SK-N-SH (cell line): ENCODE measurements around the gene CABP4. TPM values are rescaled to one million over a fixed set of nuclear protein-coding genes. Genes with fewer than 3 reads are reported as not detected.

Source experiments
- CTCF ChIA-PET: fragments of 300-600, 350-600 bp; formaldehyde crosslinking; extraction: SDS; loops from one replicate; lab custom pipeline; 2021; lab: Yijun Ruan, JAX
- POLR2A ChIA-PET: fragments of 350-600 bp; sonication (Branson Sonifier 250); formaldehyde crosslinking; extraction: SDS; loops from one replicate; lab custom pipeline; 2020; ENCODE audit warnings: antibody characterized with exemption, inconsistent platforms; lab: Yijun Ruan, JAX
- DNase-seq: peaks from one replicate; pipeline ENCODE4 v3.0.0; 2012
- H2AFZ ChIP-seq: fragments of 200-600 bp; sonication (generic); 2 replicates; pipeline ENCODE4 v1.8.1; 2016; ENCODE audit warnings: antibody characterized with exemption, mild to moderate bottlenecking, low read depth
- H3F3A ChIP-seq: fragments of 200-600 bp; sonication (generic); replicated peaks from 2 replicates; pipeline ENCODE3; 2016; ENCODE audit warnings: antibody characterized with exemption, mild to moderate bottlenecking; ENCODE audit not compliant: insufficient read depth
- H3K27ac ChIP-seq, 2 experiments: fragments of 200-500 bp in 1 of 2; fragments of 200-600 bp in 1 of 2; sonication (Bioruptor generic) in 1 of 2; sonication (generic), shearing (Covaris generic) in 1 of 2; 2 replicates each; pipeline versions ENCODE4 v1.5.1 to v1.6.1; 2014 to 2016; ENCODE audit warnings: low read depth in 2 of 2, inconsistent platforms in 1 of 2, low read length in 1 of 2, mild to moderate bottlenecking in 1 of 2, mixed read lengths in 1 of 2
- H3K27me3 ChIP-seq: fragments of 200-600 bp; sonication (generic), shearing (Covaris generic); 2 replicates; pipeline ENCODE4 v1.6.1; 2016; ENCODE audit warnings: mixed run types; ENCODE audit not compliant: insufficient read depth
- H3K36me3 ChIP-seq, 2 experiments: fragments of 200-500 bp in 1 of 2; fragments of 200-600 bp in 1 of 2; sonication (Bioruptor generic) in 1 of 2; sonication (generic) in 1 of 2; replicated peaks in 1 of 2; 2 replicates each; pipeline versions ENCODE3 to v1.5.1; 2014 to 2016; ENCODE audit warnings: low read length in 1 of 2, mild to moderate bottlenecking in 1 of 2; ENCODE audit not compliant: insufficient read depth in 2 of 2, control insufficient read depth in 1 of 2
- H3K4me1 ChIP-seq, 2 experiments: fragments of 200-500 bp in 1 of 2; fragments of 200-600 bp in 1 of 2; sonication (Bioruptor generic) in 1 of 2; sonication (generic), shearing (Covaris generic) in 1 of 2; 2 replicates each; pipeline versions ENCODE4 v1.5.1 to v1.6.1; 2014 to 2016; ENCODE audit warnings: low read depth in 1 of 2, low read length in 1 of 2, mixed run types in 1 of 2; ENCODE audit not compliant: insufficient read depth in 2 of 2, control insufficient read depth in 1 of 2
- H3K4me2 ChIP-seq: fragments of 200-600 bp; sonication (generic), shearing (Covaris generic); 2 replicates; pipeline ENCODE4 v1.6.1; 2017; ENCODE audit warnings: mixed run types
- H3K4me3 ChIP-seq, 2 experiments: fragments of 200-500 bp in 1 of 2; fragments of 200-600 bp in 1 of 2; sonication (Bioruptor generic) in 1 of 2; sonication (generic), shearing (Covaris generic) in 1 of 2; 2 replicates each; pipeline versions ENCODE4 v1.5.1 to v1.8.1; 2014 to 2016; ENCODE audit warnings: low read depth in 2 of 2, inconsistent platforms in 1 of 2, low read length in 1 of 2, mild to moderate bottlenecking in 1 of 2, mixed read lengths in 1 of 2, moderate library complexity in 1 of 2
- H3K79me2 ChIP-seq: fragments of 200-600 bp; sonication (generic); 2 replicates; pipeline ENCODE4 v1.8.1; 2017; ENCODE audit warnings: mild to moderate bottlenecking; ENCODE audit not compliant: insufficient read depth
- H3K9ac ChIP-seq: fragments of 200-600 bp; sonication (generic); 2 replicates; pipeline ENCODE4 v1.6.1; 2017; ENCODE audit warnings: mixed run types
- H3K9me2 ChIP-seq: fragments of 200-600 bp; sonication (generic); 2 replicates; pipeline ENCODE4 v1.6.1; 2017; ENCODE audit warnings: mixed run types
- H3K9me3 ChIP-seq: fragments of 200-600 bp; sonication (generic); 2 replicates; pipeline ENCODE4 v1.6.1; 2017; ENCODE audit warnings: mixed run types, mild to moderate bottlenecking, moderate library complexity
- H4K20me1 ChIP-seq: fragments of 200-600 bp; sonication (generic); 2 replicates; pipeline ENCODE4 v1.6.1; 2017; ENCODE audit warnings: mild to moderate bottlenecking, mixed run types; ENCODE audit not compliant: insufficient read depth
- ELF1 ChIP-seq: IDR thresholded peaks from 2 replicates; pipeline ENCODE4 v1.4.0; 2012
- EP300 ChIP-seq, 2 experiments: IDR thresholded peaks; 2 replicates each; pipeline versions ENCODE4 v1.4.0 to v1.6.1; 2012; ENCODE audit warnings: borderline replicate concordance in 1 of 2, low read depth in 1 of 2, low read length in 1 of 2
- GATA2 ChIP-seq: sonication (generic); formaldehyde crosslinking; IDR thresholded peaks from 2 replicates; pipeline ENCODE4 v1.5.0; 2020; ENCODE audit warnings: mild to moderate bottlenecking, missing genetic modification reagents
- WGBS: methylation state at CpG from one replicate; pipeline ENCODE4 v1.1.6; 2017; ENCODE audit warnings: low lambda C conversion rate; 5-methylcytosine and 5-hydroxymethylcytosine counted together
- polyA plus RNA-seq, 3 experiments: library from polyadenylated mRNA; depleted of rRNA; stranded (reverse); fragments of >200 nt; gene quantifications; 2 replicates each; pipeline ENCODE4 v1.2.3, GENCODE V29; 2012
- TF ChIP-seq, protein P1 (sequence below): IDR thresholded peaks from 2 replicates; pipeline ENCODE4 v1.6.1; 2012; ENCODE audit warnings: mild to moderate bottlenecking, low read depth, low read length, moderate library complexity

Gene CABP4
- polyA plus RNA-seq, 1 of the 3 experiments (the other 2 are of a cell fraction), result not detected

DNA sequence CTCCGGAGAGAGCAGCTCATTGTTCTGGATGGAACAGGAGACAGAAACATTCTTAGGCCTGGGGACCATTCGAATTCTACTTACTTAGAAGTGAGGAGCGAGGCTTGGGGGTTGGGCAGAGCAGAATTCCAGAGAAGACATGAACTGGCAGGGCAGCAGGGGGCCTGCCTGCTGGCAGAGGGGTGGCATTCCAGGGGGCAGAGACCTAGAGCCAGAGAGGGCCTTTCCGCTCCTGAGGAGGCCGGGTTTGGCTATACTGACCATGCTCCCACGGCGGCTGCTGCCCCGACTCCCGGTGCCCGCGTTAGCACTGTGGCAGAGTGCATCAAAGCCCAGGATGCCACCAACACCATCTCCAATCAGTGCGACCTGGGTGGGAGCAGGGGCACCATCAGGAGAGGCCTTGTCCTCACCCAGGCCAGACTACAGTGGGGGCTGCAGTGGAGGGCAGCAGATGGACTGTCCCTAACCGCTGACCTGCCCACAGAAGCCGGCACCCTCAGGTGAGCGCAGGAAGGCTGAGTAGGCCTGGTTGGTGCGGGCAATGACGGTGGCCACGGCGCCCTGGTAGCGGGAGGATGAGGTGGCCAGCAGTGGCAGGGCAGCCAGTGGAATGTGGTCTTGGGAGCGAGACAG, 42.6 kb downstream of the CABP4 start:
- Histone ChIP-seq H3K4me1 (no peaks in the 10 kb centered on the region), H3K36me3 (peaks cover 10 to 23% of the 10 kb centered on the region in 2 experiments), H3F3A (peaks cover 1% of the 10 kb centered on the region), H3K79me2 (peaks cover 1% of the 10 kb centered on the region; the same call in 1 of the 2 replicates), H3K4me3 (no peak overlapping the region), H3K9me3 (no peaks in the 10 kb centered on the region), H2AFZ (no peak overlapping the region), H3K27me3 (no peaks in the 10 kb centered on the region), H3K9ac (no peak overlapping the region), H3K9me2 (no peaks in the 10 kb centered on the region), H4K20me1 (peaks cover 2% of the 10 kb centered on the region; the same call in 1 of the 2 replicates), H3K4me2 (no peak overlapping the region), H3K27ac (no peak overlapping the region)
- TF ChIP-seq, protein P1, sequence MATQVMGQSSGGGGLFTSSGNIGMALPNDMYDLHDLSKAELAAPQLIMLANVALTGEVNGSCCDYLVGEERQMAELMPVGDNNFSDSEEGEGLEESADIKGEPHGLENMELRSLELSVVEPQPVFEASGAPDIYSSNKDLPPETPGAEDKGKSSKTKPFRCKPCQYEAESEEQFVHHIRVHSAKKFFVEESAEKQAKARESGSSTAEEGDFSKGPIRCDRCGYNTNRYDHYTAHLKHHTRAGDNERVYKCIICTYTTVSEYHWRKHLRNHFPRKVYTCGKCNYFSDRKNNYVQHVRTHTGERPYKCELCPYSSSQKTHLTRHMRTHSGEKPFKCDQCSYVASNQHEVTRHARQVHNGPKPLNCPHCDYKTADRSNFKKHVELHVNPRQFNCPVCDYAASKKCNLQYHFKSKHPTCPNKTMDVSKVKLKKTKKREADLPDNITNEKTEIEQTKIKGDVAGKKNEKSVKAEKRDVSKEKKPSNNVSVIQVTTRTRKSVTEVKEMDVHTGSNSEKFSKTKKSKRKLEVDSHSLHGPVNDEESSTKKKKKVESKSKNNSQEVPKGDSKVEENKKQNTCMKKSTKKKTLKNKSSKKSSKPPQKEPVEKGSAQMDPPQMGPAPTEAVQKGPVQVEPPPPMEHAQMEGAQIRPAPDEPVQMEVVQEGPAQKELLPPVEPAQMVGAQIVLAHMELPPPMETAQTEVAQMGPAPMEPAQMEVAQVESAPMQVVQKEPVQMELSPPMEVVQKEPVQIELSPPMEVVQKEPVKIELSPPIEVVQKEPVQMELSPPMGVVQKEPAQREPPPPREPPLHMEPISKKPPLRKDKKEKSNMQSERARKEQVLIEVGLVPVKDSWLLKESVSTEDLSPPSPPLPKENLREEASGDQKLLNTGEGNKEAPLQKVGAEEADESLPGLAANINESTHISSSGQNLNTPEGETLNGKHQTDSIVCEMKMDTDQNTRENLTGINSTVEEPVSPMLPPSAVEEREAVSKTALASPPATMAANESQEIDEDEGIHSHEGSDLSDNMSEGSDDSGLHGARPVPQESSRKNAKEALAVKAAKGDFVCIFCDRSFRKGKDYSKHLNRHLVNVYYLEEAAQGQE, result no peak
- no peak for TF ChIP-seq EP300 (IDR thresholded peaks at IDR 0.05; ENCODE audit: borderline replicate concordance in 1 of 2, low read depth in 1 of 2, low read length in 1 of 2)
- no peak for TF ChIP-seq ELF1
- no peak for TF ChIP-seq GATA2
- CTCF ChIA-PET, result no interaction called here
- POLR2A ChIA-PET, result no interaction called here
- no peak for DNase-seq
- 91% methylated on average over 12 of the region's 21 CpGs for WGBS

DNA sequence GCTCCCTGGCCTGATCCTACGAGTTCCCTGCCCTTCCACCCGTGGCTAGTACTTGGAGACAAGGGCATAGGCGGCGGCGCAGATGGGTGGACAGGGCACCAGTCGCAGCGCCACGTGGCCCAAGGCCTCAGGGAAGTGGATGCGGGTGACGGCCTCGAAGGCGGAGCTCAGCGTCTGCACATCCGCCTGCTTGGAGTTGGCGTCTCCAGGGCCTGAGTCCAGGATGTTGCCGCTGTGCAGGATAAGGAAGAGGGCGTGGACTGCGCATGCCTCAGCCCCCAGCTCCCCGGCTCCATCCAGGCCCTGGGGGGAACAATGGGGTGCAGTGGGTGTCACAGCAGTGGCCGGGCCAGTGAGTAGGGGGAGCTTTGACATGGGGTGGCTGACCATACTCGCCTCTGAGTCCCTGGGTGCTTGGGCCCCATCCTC, 43.4 kb downstream of the CABP4 start:
- ChIA-PET CTCF (no interaction called here), POLR2A (no interaction called here)
- Histone ChIP-seq H3K4me2 (no peak overlapping the region), H3K9me3 (no peaks in the 10 kb centered on the region), H3K36me3 (peaks cover 10 to 20% of the 10 kb centered on the region in 2 experiments), H3K4me3 (no peak overlapping the region), H4K20me1 (peaks cover 10% of the 10 kb centered on the region), H3K79me2 (peaks cover 9% of the 10 kb centered on the region), H3K27me3 (no peaks in the 10 kb centered on the region), H3K9me2 (no peaks in the 10 kb centered on the region), H3F3A (peaks cover 2% of the 10 kb centered on the region), H3K9ac (no peak overlapping the region), H2AFZ (no peak overlapping the region), H3K27ac (no peak overlapping the region), H3K4me1 (peaks cover 0 to 3% of the 10 kb centered on the region in 2 experiments; a peak in 1 of 4 replicates)
- whole genome bisulfite sequencing, result 97% methylated on average over 17 of the region's 21 CpGs
- TF ChIP-seq, protein P1, result no peak
- no peak for DNase-seq
